HepG2 (cell line): ENCODE measurements around the gene TNFRSF6B. TPM values are rescaled to one million over a fixed set of nuclear protein-coding genes. Genes with fewer than 3 reads are reported as not detected.
A peak's percentile ranks its signal among the peaks of the same experiment; 100 is the strongest.

Source experiments
- ARID4A ChIP-seq: sonication (generic); formaldehyde crosslinking; IDR thresholded peaks from 2 replicates; pipeline ENCODE4 v1.5.0; 2020; ENCODE audit warnings: mild to moderate bottlenecking, missing genetic modification reagents, borderline replicate concordance
- ATF7 ChIP-seq, 2 experiments: fragments of 450-650 bp in 1 of 2; sonication (generic) in 1 of 2; formaldehyde crosslinking in 1 of 2; IDR thresholded peaks; 2 replicates each; pipeline versions ENCODE4 v1.4.0 to v1.6.1; 2016 to 2020; ENCODE audit warnings: antibody characterized with exemption in 1 of 2, mild to moderate bottlenecking in 1 of 2, missing genetic modification reagents in 1 of 2
- ATRX ChIP-seq: sonication (generic); formaldehyde crosslinking; IDR thresholded peaks from 2 replicates; pipeline ENCODE4 v1.4.0; 2020; ENCODE audit warnings: missing genetic modification reagents, borderline replicate concordance
- CAMTA2 ChIP-seq: sonication (generic); formaldehyde crosslinking; IDR thresholded peaks from 2 replicates; pipeline ENCODE4 v1.4.0; 2020; ENCODE audit warnings: mild to moderate bottlenecking, missing genetic modification reagents, borderline replicate concordance
- CBX5 ChIP-seq: sonication (generic); formaldehyde crosslinking; IDR thresholded peaks from 2 replicates; pipeline ENCODE4 v1.4.0; 2020; ENCODE audit warnings: missing genetic modification reagents, borderline replicate concordance
- EP300 ChIP-seq, 3 experiments: sonication (generic) in 1 of 3; formaldehyde crosslinking in 1 of 3; IDR thresholded peaks; 2 replicates each; pipeline versions ENCODE4 v1.5.1 to v1.6.1; 2011 to 2020; ENCODE audit warnings: low read depth in 2 of 3, low read length in 2 of 3, borderline replicate concordance in 1 of 3, improper control_type of control experiment in 1 of 3, mild to moderate bottlenecking in 1 of 3, missing genetic modification reagents in 1 of 3, moderate library complexity in 1 of 3
- HIVEP1 ChIP-seq: sonication (generic); formaldehyde crosslinking; IDR thresholded peaks from 2 replicates; pipeline ENCODE4 v1.4.0; 2020; ENCODE audit warnings: mild to moderate bottlenecking, missing genetic modification reagents
- KAT7 ChIP-seq: IDR thresholded peaks from 2 replicates; pipeline ENCODE4 v1.6.1; 2018; ENCODE audit warnings: borderline replicate concordance, missing compliant biosample characterization
- MIER3 ChIP-seq: IDR thresholded peaks from 2 replicates; pipeline ENCODE4 v1.6.1; 2016; ENCODE audit warnings: missing compliant biosample characterization, borderline replicate concordance
- NCOR1 ChIP-seq: fragments of 200-600 bp; sonication (generic); IDR thresholded peaks from 2 replicates; pipeline ENCODE4 v1.7.0; 2017; ENCODE audit warnings: antibody characterized with exemption, low read length, borderline replicate concordance
- RCOR2 ChIP-seq: IDR thresholded peaks from 2 replicates; pipeline ENCODE4 v1.6.1; 2016; ENCODE audit warnings: missing biosample characterization, missing genetic modification reagents
- REPIN1 ChIP-seq: sonication (generic); formaldehyde crosslinking; IDR thresholded peaks from 2 replicates; pipeline ENCODE4 v1.8.0; 2022; ENCODE audit warnings: missing genetic modification reagents, low read depth, mild to moderate bottlenecking, borderline replicate concordance
- RFXANK ChIP-seq: IDR thresholded peaks from 2 replicates; pipeline ENCODE4 v1.6.1; 2016
- SNAI1 ChIP-seq: sonication (generic); formaldehyde crosslinking; IDR thresholded peaks from 2 replicates; pipeline ENCODE4 v1.5.0; 2020; ENCODE audit warnings: mild to moderate bottlenecking, missing genetic modification reagents, borderline replicate concordance
- SNRNP70 ChIP-seq: fragments of 200-400 bp; formaldehyde crosslinking; IDR thresholded peaks from 2 replicates; pipeline ENCODE4 v1.6.1; 2017; ENCODE audit warnings: mild to moderate bottlenecking, low read depth, low read length, moderate library complexity
- SYNCRIP ChIP-seq: fragments of 200-400 bp; formaldehyde crosslinking; IDR thresholded peaks from 2 replicates; pipeline ENCODE4 v1.6.1; 2018; ENCODE audit warnings: mild to moderate bottlenecking, low read depth, low read length; ENCODE audit not compliant: insufficient read depth
- TBX2 ChIP-seq: sonication (generic); formaldehyde crosslinking; IDR thresholded peaks from 2 replicates; pipeline ENCODE4 v1.5.0; 2020; ENCODE audit warnings: missing genetic modification reagents, mild to moderate bottlenecking, borderline replicate concordance
- TP53 ChIP-seq: sonication (generic); formaldehyde crosslinking; conservative IDR thresholded peaks from 2 replicates; pipeline ENCODE4 v1.4.0; 2020; ENCODE audit warnings: missing genetic modification reagents
- ZC3H4 ChIP-seq: sonication (generic); formaldehyde crosslinking; IDR thresholded peaks from 2 replicates; pipeline ENCODE4 v1.4.0; 2020; ENCODE audit warnings: missing genetic modification reagents, borderline replicate concordance
- ZFP36L1 ChIP-seq: sonication (generic); formaldehyde crosslinking; IDR thresholded peaks from 2 replicates; pipeline ENCODE4 v1.8.0; 2022; ENCODE audit warnings: mild to moderate bottlenecking, missing genetic modification reagents, moderate library complexity
- ZKSCAN1 ChIP-seq: fragments of 150-350 bp; IDR thresholded peaks from 2 replicates; pipeline ENCODE4 v1.6.1; 2014; ENCODE audit warnings: low read length
- ZMAT5 ChIP-seq: sonication (generic); formaldehyde crosslinking; IDR thresholded peaks from 2 replicates; pipeline ENCODE4 v1.5.0; 2020; ENCODE audit warnings: mild to moderate bottlenecking, low read depth, missing genetic modification reagents, borderline replicate concordance
- ZSCAN31 ChIP-seq: sonication (generic); formaldehyde crosslinking; IDR thresholded peaks from 2 replicates; pipeline ENCODE4 v1.5.0; 2020; ENCODE audit warnings: low read depth, mild to moderate bottlenecking, missing genetic modification reagents
- polyA plus RNA-seq, 8 experiments: library from polyadenylated mRNA; depleted of rRNA in 3 of 8; stranded (reverse) in 7 of 8; unstranded in 1 of 8; fragments of >200 nt; fragmentation: Illumina TruSeq in 4 of 8; extraction: Trizol in 4 of 8; gene quantifications; 2 replicates each; pipeline versions ENCODE4 v1.2.1 to v1.2.3, GENCODE V29; 2011 to 2016; ENCODE audit warnings: low read depth in 4 of 8, missing spikeins in 1 of 8, mixed read lengths in 1 of 8; ENCODE audit not compliant: insufficient read depth in 1 of 8
- total RNA-seq, 5 experiments: library from RNA; depleted of rRNA; stranded (reverse); fragments of >200 nt; fragmentation: Illumina TruSeq; extraction: Trizol; gene quantifications; 2 replicates each; pipeline ENCODE4 v1.2.3, GENCODE V29; 2016; ENCODE audit warnings: low read depth in 1 of 5

The TNFRSF6B gene
- total and polyA plus RNA-seq, 2 of the 13 experiments (the other 11 are each of a cell fraction or from before 2014, with no cell fraction given): 0.24 TPM; not detected in 1

GRCh38 chr20:63707558-63708300 is 11.3 kb downstream of the TNFRSF6B start, which contains the start of the genes ARFRP1 and ZGPAT (continued):
- TF ChIP-seq EP300 (IDR thresholded peaks at IDR 0.05; ENCODE audit: low read depth in 2 of 2, low read length in 2 of 2): peak; percentile 40 to 42; a peak in 2 of 4 replicates
- peak; percentile 64 for TF ChIP-seq EP300 (CRISPR knock-in tag; IDR thresholded peaks at IDR 0.05; ENCODE audit: borderline replicate concordance)
- peak; percentile 90 for TF ChIP-seq CBX5 (CRISPR knock-in tag)
- TF ChIP-seq MIER3 (CRISPR knock-in tag): peak; percentile 92
- peak; percentile 97 for TF ChIP-seq ARID4A (CRISPR knock-in tag)
- peak; percentile 88; the same call in 1 of the 2 replicates for TF ChIP-seq RFXANK
- TF ChIP-seq ZSCAN31 (CRISPR knock-in tag): peak; percentile 80
- peak; percentile 98 for TF ChIP-seq KAT7 (CRISPR knock-in tag)
- no peak for TF ChIP-seq SYNCRIP
- no peak for TF ChIP-seq SNRNP70
- TF ChIP-seq HIVEP1 (CRISPR knock-in tag): no peak; the same call in 1 of the 2 replicates
- peak; percentile 72; the same call in 1 of the 2 replicates for TF ChIP-seq NCOR1
- TF ChIP-seq CAMTA2 (CRISPR knock-in tag): 0 out of 2 replicates have a peak, but pooled peaks have one; percentile 17
- TF ChIP-seq REPIN1 (CRISPR knock-in tag): peak; percentile 93
- TF ChIP-seq ATF7 (IDR thresholded peaks at IDR 0.05): no peak
- TF ChIP-seq ATF7 (CRISPR knock-in tag; IDR thresholded peaks at IDR 0.05): peak; percentile 91
- peak; percentile 35; the same call in 1 of the 2 replicates for TF ChIP-seq SNAI1
- peak; percentile 82 for TF ChIP-seq TBX2
- no peak; the same call in 1 of the 2 replicates for TF ChIP-seq ZFP36L1 (CRISPR knock-in tag)
- no peak for TF ChIP-seq ZMAT5 (CRISPR knock-in tag)
- no peak for TF ChIP-seq TP53 (CRISPR knock-in tag)
- peak; percentile 14; the same call in 1 of the 2 replicates for TF ChIP-seq ZKSCAN1
- TF ChIP-seq ZC3H4: peak; percentile 85; the same call in 1 of the 2 replicates
- no peak for TF ChIP-seq RCOR2
- TF ChIP-seq ATRX (CRISPR knock-in tag): no peak
